SK-N-MC (cell line): ENCODE results near the gene MYOCD.

Experiments used
- DNase-seq: peaks from one replicate; pipeline ENCODE4 v3.0.0-alpha.2; 2011; ENCODE audit warnings: low read depth, low spot score
- H3K27ac ChIP-seq: fragments of 200-600 bp; sonication (generic); 2 replicates; pipeline ENCODE4 v1.5.1; 2016; ENCODE audit warnings: mixed run types
- H3K36me3 ChIP-seq: fragments of 200-600 bp; sonication (generic); 2 replicates; pipeline ENCODE4 v1.6.1; 2017; ENCODE audit warnings: antibody characterized with exemption, low read length, mixed read lengths; ENCODE audit not compliant: insufficient read depth
- H3K4me3 ChIP-seq: fragments of 200-600 bp; sonication (generic); 2 replicates; pipeline ENCODE4 v1.5.1; 2016
- H3K9ac ChIP-seq: fragments of 200-600 bp; sonication (generic); 2 replicates; pipeline ENCODE4 v1.8.0; 2017; ENCODE audit warnings: mixed run types, mixed read lengths; ENCODE audit not compliant: insufficient read length
- H3K9me3 ChIP-seq: fragments of 200-600 bp; sonication (generic); 2 replicates; pipeline ENCODE4 v1.6.1; 2017; ENCODE audit warnings: low read depth, mild to moderate bottlenecking, antibody characterized with exemption, low read length, moderate library complexity, mixed read lengths
- EZH2 ChIP-seq: fragments of 200-600 bp; sonication (generic); IDR thresholded peaks from one replicate; pipeline ENCODE4 v1.6.1; 2017; ENCODE audit warnings: antibody characterized with exemption
- FOXP2 ChIP-seq: optimal IDR thresholded peaks from 2 replicates; pipeline ENCODE3; 2011; ENCODE audit warnings: mild to moderate bottlenecking, moderate library complexity; ENCODE audit not compliant: insufficient read depth; ENCODE audit errors: extremely low read length, control extremely low read depth
- POLR2AphosphoS5 ChIP-seq: IDR thresholded peaks from 2 replicates; pipeline ENCODE4 v1.6.1; 2012; ENCODE audit warnings: mild to moderate bottlenecking, low read depth, low read length, borderline replicate concordance

MYOCD gene

DNA sequence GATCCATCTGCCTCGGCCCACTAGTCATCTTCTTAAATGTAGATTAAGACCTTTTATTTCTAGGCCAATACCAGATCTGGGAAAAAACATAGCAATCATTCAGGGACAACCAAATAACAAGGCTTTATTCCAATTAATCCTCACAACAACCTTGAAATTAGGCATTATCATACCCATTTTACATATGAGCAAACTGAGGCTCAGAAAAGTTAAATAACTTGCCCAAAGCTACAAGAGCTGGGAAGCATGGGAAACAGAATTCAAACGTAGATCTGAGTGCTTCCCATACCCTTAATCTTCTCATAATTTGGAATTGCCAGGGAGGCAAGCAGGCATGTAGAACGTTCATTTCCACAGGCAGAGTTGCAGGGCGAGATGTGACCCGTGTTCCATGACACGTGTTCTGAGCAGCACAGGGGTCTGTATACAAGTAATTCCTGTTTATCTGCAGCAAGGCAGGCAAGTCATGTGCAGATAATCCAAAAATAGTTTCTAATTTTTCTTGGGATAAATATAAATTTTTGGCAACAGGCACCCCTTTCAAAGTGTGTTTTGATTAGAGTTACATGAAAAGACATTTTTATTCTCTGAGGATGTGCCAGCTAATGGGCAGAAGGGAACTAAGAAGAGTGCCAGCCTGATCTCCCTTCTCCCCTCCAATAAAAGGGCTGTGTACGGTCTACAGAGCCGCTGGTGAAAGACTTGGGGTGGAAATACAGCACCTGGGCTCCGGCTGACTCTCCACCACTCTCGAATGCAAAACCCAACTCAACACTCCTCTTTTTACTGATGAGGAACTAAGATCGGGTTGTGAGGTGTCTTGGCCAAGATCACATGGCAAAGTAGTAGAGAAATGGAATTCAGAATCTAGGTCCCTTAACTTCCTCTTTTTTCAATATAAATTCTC, 27.7 kb upstream of the MYOCD start:
- no peaks in the 10 kb centered on the region for H3K9me3 ChIP-seq
- no peak overlapping the region for H3K27ac ChIP-seq
- no peak for DNase-seq
- no peak overlapping the region for H3K9ac ChIP-seq
- no peaks in the 10 kb centered on the region for H3K36me3 ChIP-seq
- TF ChIP-seq EZH2 = no peak
- TF ChIP-seq POLR2AphosphoS5 = no peak
- TF ChIP-seq FOXP2 = no peak
- no peak overlapping the region for H3K4me3 ChIP-seq

DNA sequence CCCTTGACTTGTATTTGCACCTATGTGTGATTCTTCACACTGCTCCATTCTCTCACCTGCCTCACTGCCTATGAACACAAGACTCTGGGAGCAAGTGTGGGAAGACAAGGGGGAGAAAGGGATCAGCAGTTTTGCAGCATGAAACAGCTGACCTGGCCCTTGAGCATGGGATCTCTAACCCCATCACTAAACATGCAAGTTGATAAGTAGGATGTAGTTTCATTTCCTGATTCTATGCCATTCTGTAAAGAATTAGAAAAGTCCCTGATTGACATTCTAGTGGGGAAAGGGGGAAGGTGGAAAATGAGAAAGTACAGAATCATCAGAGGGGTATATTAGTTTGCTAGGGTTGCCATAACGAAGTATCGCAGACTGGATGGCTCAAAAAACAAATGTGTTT, 25.3 kb upstream of the MYOCD start:
- no peaks in the 10 kb centered on the region for H3K9me3 ChIP-seq
- H3K36me3 ChIP-seq = no peaks in the 10 kb centered on the region
- no peak for DNase-seq
- no peak overlapping the region for H3K9ac ChIP-seq
- no peak overlapping the region for H3K27ac ChIP-seq
- TF ChIP-seq POLR2AphosphoS5 (no peak), EZH2 (no peak), FOXP2 (no peak)
- no peak overlapping the region for H3K4me3 ChIP-seq

DNA sequence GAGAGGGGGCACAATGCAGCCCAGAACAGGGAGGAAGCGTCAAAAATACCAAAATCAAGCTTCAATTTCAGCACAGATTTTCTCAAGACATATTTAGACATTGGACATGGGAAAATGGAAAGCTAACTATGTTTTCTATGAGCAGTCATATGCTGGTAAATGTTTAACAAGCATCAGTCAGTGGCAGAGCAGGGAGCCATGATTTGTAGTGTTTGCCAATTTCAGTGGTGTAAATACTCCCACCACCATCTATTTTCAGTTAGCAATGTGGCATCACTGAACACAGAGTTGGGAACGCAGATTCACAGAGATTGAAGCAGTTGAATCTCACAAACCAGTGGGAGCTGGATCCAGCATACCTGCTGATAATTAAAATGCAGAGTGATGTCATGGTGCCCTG, 24.6 kb upstream of the MYOCD start:
- H3K4me3 ChIP-seq = no peak overlapping the region
- no peaks in the 10 kb centered on the region for H3K9me3 ChIP-seq
- no peak overlapping the region for H3K27ac ChIP-seq
- no peaks in the 10 kb centered on the region for H3K36me3 ChIP-seq
- H3K9ac ChIP-seq = no peak overlapping the region
- DNase-seq = no peak
- TF ChIP-seq POLR2AphosphoS5 (no peak), FOXP2 (no peak), EZH2 (no peak)

DNA sequence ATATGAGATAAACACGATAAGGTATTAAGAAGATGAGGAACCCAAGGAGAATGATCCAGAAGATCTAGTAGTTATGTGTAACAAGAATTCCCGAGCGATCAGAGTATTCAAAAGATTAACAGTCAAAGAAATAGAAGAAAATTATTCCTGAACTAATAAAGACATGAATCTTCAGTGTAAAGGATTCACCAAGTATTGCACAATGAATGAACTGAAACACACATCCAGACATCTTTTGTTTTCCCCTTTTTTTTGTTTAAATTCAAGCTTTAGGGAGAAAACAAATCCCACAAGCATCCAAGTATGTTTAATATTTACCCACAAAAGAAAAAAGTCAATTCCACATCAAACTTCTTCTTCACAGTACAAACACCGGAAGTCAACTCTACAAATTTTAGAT, 23.7 kb upstream of the MYOCD start:
- Histone ChIP-seq H3K9me3 (no peaks in the 10 kb centered on the region), H3K36me3 (no peaks in the 10 kb centered on the region), H3K9ac (no peak overlapping the region), H3K27ac (no peak overlapping the region), H3K4me3 (no peak overlapping the region)
- TF ChIP-seq EZH2 (no peak), POLR2AphosphoS5 (no peak), FOXP2 (no peak)
- no peak for DNase-seq

DNA sequence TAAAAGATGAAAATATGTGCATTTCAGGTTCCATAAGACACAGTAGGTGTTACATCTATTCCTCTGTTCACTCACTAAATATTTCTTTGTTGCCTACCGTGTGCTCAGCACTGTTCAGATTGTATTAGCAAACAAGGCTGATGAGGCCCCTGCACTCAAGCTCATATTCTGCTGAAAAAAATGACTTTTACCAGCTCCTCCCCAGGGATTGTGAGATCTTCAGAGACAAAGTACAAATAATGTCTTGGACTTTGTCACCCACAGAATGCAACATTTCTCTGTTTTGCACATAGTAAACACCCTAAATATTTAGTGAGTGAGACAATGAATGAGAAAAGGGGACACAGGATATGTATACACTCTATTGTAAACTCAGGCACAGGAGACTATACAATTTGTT, 21.9 kb upstream of the MYOCD start:
- no peaks in the 10 kb centered on the region for H3K36me3 ChIP-seq
- no peak overlapping the region for H3K9ac ChIP-seq
- no peak for DNase-seq
- no peak overlapping the region for H3K27ac ChIP-seq
- no peaks in the 10 kb centered on the region for H3K9me3 ChIP-seq
- TF ChIP-seq FOXP2 (no peak), POLR2AphosphoS5 (no peak), EZH2 (no peak)
- H3K4me3 ChIP-seq = no peak overlapping the region

DNA sequence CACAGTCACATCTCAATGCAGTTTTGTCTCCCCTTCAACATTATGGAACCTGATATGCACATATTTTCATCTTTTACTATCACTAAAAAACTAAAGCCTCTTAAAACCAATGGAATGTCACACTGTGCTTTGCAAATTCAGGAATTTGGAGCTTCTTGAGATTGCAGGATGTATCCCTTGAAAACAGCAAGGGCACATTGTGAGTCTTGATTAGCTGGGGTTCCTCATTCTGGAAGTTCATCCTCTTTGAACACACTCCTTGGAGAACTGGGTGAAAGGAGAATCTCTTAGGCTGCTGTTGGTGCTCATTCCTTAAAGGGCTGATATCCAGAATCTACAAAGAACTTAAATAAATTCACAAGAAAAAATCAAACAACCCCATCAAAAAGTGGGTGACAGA, 21.1 kb upstream of the MYOCD start:
- TF ChIP-seq FOXP2 = no peak
- TF ChIP-seq EZH2 = no peak
- TF ChIP-seq POLR2AphosphoS5 = no peak
- no peak for DNase-seq
- H3K4me3 ChIP-seq = no peak overlapping the region
- no peak overlapping the region for H3K9ac ChIP-seq
- no peak overlapping the region for H3K27ac ChIP-seq
- no peaks in the 10 kb centered on the region for H3K9me3 ChIP-seq
- H3K36me3 ChIP-seq = no peaks in the 10 kb centered on the region

DNA sequence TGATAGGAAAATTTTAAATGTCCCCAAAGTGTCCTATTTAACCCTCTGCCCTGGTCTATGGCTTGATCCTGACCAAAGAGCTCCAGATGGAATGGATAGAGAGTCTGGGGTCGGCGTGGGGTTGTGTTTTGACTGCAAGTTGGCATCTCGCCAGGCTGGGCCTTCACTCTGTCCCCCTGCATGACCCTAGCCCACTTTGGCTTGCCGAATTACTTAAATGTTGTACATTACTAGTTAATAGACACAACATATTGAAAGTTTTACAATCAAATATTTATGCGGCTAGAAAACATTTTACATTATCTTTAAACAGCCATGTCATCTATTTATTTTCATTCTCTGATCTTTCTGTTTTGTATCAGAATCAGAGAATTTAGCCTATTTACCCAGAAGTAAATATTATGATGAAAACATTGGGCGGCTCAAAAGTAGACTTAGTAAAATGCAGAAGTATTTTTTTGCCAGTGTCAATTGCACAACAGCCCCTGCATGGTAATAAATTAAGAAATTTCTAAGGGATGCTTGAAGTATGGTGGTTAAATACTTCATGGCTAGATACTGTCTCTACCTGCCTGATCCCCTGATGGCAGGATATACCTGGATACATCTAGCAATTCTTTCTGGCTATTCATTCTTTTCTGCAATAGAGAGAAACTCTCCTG, 18.8 kb upstream of the MYOCD start:
- H3K36me3 ChIP-seq = no peaks in the 10 kb centered on the region
- no peak overlapping the region for H3K27ac ChIP-seq
- H3K9me3 ChIP-seq = no peaks in the 10 kb centered on the region
- H3K9ac ChIP-seq = no peak overlapping the region
- TF ChIP-seq POLR2AphosphoS5 (no peak), FOXP2 (no peak), EZH2 (no peak)
- no peak overlapping the region for H3K4me3 ChIP-seq
- DNase-seq = no peak

DNA sequence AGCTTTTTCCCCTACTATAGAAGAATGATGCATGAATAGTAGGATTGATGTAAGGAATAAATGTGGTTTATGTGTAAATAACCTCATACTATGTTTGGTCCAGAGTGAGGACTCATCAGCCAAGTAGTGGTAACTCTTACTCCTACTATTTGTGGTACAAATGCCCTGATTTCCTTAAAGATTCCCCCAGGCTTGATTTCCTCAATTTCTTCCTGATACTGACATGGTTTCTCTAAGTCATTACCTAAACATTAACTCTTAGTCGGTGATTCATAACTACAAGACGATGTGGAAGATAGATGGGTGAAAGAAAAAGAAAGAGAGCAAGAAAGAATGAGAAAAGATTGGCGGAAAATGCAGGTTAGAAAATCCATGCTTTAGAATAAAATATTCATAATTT, 17.2 kb upstream of the MYOCD start:
- H3K36me3 ChIP-seq = no peaks in the 10 kb centered on the region
- H3K9me3 ChIP-seq = no peaks in the 10 kb centered on the region
- no peak for DNase-seq
- H3K9ac ChIP-seq = no peak overlapping the region
- H3K27ac ChIP-seq = no peak overlapping the region
- TF ChIP-seq EZH2 (no peak), FOXP2 (no peak), POLR2AphosphoS5 (no peak)
- H3K4me3 ChIP-seq = no peak overlapping the region
